ENCODE data around the gene PCSK1.

Gene PCSK1

DNA sequence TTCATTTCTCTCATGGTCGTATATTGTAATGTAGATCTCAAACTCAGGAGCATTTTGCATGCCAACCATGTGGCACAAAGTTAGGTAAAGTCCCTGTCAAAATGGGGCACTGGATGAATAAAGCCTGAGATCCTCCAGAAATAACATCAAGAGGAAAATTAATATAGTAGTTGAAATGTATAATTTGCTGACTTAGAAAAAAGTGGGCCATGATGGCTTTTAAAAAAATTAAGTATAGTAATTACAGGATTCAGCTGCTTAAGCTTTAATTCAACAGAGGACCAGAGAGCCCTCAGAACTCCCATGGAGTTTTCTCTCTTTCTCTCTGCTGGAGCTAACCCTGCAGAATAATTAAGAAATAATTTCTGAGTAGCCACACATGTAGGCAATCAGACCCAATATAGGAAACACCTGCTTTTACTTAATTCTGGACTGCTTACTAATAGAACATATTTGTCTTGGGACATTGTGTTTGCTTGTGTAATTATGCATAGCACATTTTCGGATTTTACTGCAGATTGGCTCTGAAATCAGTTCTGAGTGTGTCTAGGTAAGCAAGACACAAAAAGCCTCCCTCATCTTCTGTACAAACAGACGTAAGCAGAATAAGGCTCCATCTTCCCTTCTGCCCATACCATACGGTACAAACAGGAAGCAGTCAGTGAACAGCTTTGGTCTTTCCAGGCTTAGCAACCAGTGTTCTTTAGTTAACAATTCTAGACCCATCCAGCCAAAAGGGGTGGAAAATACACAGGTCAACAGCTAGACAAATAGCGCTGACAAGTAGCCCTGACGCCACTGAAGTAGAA is 26.5 kb upstream of the PCSK1 start:
- Histone ChIP-seq H3K27me3 (ENCODE audit: control insufficient read depth, insufficient read depth, low read length, poor library complexity, severe bottlenecking) (no peaks in the 10 kb centered on the region), H3K4me1 (ENCODE audit: control insufficient read depth, insufficient read depth, low read length) (no peaks in the 10 kb centered on the region), H3K4me3 (ENCODE audit: insufficient read depth, low read depth, low read length) (no peak overlapping the region), H3K9me3 (ENCODE audit: control insufficient read depth, low read length) (no peaks in the 10 kb centered on the region), H3K27ac (ENCODE audit: insufficient read depth, low read depth, low read length, poor library complexity, severe bottlenecking) (no peak overlapping the region), H3K36me3 (ENCODE audit: control insufficient read depth, insufficient read depth, low read length) (no peaks in the 10 kb centered on the region)
- WGBS, 2 experiments, result 86 to 94% methylated on average over 6 of the region's 6 CpGs

DNA sequence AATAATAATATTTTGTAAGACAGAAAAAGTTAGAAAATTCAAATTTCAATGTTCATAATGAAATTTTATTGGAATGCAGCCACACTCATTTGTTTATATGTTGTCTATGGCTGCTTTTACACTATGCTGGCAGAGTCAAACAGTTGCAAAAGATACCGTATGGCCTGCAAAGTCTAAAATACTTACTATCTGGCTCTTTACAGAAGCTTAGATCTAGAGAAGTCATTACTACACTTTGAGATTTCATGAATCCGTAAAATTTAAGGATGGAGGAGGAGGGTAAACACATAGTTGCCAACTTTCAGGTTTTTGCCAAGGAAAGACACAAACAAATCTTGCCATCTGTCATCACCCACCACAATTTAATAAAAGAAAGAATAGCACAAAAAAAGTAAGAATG is 25.1 kb upstream of the PCSK1 start:
- 86 to 100% methylated on average over 1 to 2 of the region's 2 CpGs for WGBS, 2 experiments
- Histone ChIP-seq H3K4me3 (ENCODE audit: insufficient read depth, low read depth, low read length) (no peak overlapping the region), H3K27me3 (ENCODE audit: control insufficient read depth, insufficient read depth, low read length, poor library complexity, severe bottlenecking) (no peaks in the 10 kb centered on the region), H3K4me1 (ENCODE audit: control insufficient read depth, insufficient read depth, low read length) (no peaks in the 10 kb centered on the region), H3K27ac (ENCODE audit: insufficient read depth, low read depth, low read length, poor library complexity, severe bottlenecking) (no peak overlapping the region), H3K9me3 (ENCODE audit: control insufficient read depth, low read length) (no peaks in the 10 kb centered on the region), H3K36me3 (ENCODE audit: control insufficient read depth, insufficient read depth, low read length) (no peaks in the 10 kb centered on the region)

DNA sequence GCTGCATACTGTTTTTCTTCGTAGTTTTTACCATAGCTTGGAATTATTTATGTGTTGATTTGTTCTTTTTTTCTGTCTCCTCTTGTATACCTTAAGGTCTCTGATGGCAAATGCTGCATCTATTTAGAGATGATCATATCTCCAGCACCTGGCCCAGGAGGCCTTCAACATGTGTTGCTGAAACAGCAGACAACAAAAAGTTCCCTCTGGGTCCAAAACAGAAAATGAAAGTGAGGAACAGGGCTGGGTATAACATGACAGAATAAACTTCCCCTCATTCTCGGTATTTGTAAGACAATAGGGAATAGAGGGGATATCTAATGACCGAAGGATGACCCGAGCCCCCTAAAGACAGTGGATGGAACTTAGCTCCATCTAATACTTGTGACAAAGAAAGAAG is 22.7 kb upstream of the PCSK1 start:
- 94 to 98% methylated on average over 3 of the region's 4 CpGs for WGBS, 2 experiments
- no peak overlapping the region for H3K4me3 ChIP-seq (ENCODE audit: insufficient read depth, low read depth, low read length)
- H3K27ac ChIP-seq (ENCODE audit: insufficient read depth, low read depth, low read length, poor library complexity, severe bottlenecking), result no peak overlapping the region
- no peaks in the 10 kb centered on the region for H3K4me1 ChIP-seq (ENCODE audit: control insufficient read depth, insufficient read depth, low read length)
- H3K27me3 ChIP-seq (ENCODE audit: control insufficient read depth, insufficient read depth, low read length, poor library complexity, severe bottlenecking), result no peaks in the 10 kb centered on the region
- H3K36me3 ChIP-seq (ENCODE audit: control insufficient read depth, insufficient read depth, low read length), result no peaks in the 10 kb centered on the region
- no peaks in the 10 kb centered on the region for H3K9me3 ChIP-seq (ENCODE audit: control insufficient read depth, low read length)

DNA sequence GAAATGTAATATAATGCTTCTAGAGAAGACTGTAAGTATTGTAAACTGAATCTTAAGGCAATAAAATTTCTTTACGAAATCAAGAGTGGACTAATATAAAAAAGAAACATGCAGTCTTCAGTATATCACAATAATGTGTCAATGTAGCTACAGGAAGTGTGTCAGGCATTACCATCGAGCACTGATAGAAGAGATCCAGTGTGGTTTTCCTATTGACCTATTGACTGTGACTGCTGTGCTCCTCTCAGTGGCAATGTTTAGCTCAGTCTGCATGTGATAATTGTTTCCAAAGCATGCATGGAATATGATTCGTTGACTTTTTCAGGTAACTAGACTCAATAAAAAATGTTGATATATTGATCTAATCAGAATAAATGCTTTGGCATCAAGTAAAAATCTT is 20.3 kb upstream of the PCSK1 start:
- Histone ChIP-seq H3K27me3 (ENCODE audit: control insufficient read depth, insufficient read depth, low read length, poor library complexity, severe bottlenecking) (no peaks in the 10 kb centered on the region), H3K4me3 (ENCODE audit: insufficient read depth, low read depth, low read length) (no peak overlapping the region), H3K27ac (ENCODE audit: insufficient read depth, low read depth, low read length, poor library complexity, severe bottlenecking) (no peak overlapping the region), H3K9me3 (ENCODE audit: control insufficient read depth, low read length) (no peaks in the 10 kb centered on the region), H3K4me1 (ENCODE audit: control insufficient read depth, insufficient read depth, low read length) (no peaks in the 10 kb centered on the region), H3K36me3 (ENCODE audit: control insufficient read depth, insufficient read depth, low read length) (no peaks in the 10 kb centered on the region)
- WGBS, 2 experiments, result 88 to 91% methylated on average over 1 to 3 of the region's 3 CpGs

DNA sequence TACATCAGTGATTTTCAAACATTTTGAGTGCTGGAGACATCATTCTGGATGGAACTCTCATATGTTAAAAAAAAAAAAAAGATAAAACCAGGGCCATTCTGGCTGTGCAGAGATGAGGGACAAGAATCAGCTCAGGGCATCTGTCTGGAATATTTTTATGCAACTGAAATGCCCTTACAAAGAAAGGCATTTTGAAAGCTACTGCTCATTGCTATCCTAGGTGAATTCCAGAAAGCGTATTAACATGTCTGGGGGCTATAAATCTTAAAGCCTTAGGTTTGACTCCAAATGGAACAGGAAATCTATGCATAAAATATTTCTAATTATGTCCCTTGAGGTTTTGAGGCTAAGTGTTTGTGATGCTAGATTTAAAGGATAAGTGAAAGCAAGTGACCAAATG is 14.9 kb upstream of the PCSK1 start:
- Histone ChIP-seq H3K27me3 (ENCODE audit: control insufficient read depth, insufficient read depth, low read length, poor library complexity, severe bottlenecking) (no peaks in the 10 kb centered on the region), H3K9me3 (ENCODE audit: control insufficient read depth, low read length) (no peaks in the 10 kb centered on the region), H3K4me1 (ENCODE audit: control insufficient read depth, insufficient read depth, low read length) (no peaks in the 10 kb centered on the region), H3K4me3 (ENCODE audit: insufficient read depth, low read depth, low read length) (no peak overlapping the region), H3K27ac (ENCODE audit: insufficient read depth, low read depth, low read length, poor library complexity, severe bottlenecking) (no peak overlapping the region), H3K36me3 (ENCODE audit: control insufficient read depth, insufficient read depth, low read length) (no peaks in the 10 kb centered on the region)
- 94% methylated on average over 1 of the region's 1 CpG for WGBS, 2 experiments

DNA sequence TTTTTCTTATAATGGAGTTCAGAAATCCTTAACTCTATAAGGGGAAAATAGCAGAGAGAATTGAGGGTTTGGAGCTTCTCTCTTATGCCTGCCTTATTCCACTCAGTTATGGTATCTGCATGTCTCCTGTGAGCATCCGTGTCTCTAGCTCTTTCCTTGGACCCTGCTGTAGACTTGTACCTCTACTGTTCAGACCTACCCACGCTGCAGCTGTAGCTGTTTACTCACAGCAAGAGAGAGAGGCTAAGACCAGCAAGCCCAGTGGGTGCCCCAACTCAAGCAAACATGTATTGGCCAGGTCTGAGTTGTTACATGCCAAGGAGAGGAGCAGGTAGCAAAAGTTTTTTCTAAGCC is 7.1 kb upstream of the PCSK1 start:
- H3K27ac ChIP-seq (ENCODE audit: insufficient read depth, low read depth, low read length, poor library complexity, severe bottlenecking), result no peak overlapping the region
- H3K36me3 ChIP-seq (ENCODE audit: control insufficient read depth, insufficient read depth, low read length), result no peaks in the 10 kb centered on the region
- 83 to 84% methylated on average over 2 of the region's 2 CpGs for WGBS, 2 experiments
- no peak overlapping the region for H3K4me3 ChIP-seq (ENCODE audit: insufficient read depth, low read depth, low read length)
- no peaks in the 10 kb centered on the region for H3K9me3 ChIP-seq (ENCODE audit: control insufficient read depth, low read length)
- no peaks in the 10 kb centered on the region for H3K4me1 ChIP-seq (ENCODE audit: control insufficient read depth, insufficient read depth, low read length)
- H3K27me3 ChIP-seq (ENCODE audit: control insufficient read depth, insufficient read depth, low read length, poor library complexity, severe bottlenecking), result peaks cover 4% of the 10 kb centered on the region

DNA sequence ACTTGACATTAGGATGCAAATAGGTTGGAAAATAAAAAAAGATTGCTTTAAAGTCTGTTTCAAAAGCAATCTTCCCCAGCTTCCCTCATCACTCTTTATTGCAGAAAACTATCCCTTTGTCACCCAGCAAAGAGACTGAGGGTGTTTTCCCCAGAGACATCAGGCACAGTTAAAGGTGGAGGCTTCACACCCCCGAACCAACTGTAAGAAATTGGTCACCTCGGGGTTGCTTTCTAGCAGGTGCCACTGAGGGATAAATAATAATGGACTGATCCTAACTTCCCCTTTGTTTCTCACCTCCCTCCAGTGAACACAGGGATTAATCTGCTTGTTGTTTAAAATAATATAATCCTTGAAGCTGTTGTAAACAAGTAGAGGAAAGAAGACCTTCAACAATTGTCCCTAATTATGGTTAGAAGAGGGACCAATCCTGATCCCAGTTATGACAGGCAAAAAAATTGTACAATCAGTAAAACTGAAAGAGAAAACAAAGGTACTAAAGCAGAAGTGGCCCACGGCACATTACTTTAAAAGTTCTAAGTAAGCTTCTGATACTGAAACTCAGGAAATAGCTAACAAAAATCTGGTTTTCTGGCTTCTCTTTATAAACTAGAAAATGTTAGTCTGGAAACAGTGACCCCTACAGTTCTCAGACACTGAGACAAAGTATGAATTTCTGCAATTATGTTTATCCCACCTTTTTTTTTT is 6.6 kb upstream of the PCSK1 start:
- Histone ChIP-seq H3K9me3 (ENCODE audit: control insufficient read depth, low read length) (no peaks in the 10 kb centered on the region), H3K27me3 (ENCODE audit: control insufficient read depth, insufficient read depth, low read length, poor library complexity, severe bottlenecking) (peaks cover 6% of the 10 kb centered on the region), H3K27ac (ENCODE audit: insufficient read depth, low read depth, low read length, poor library complexity, severe bottlenecking) (no peak overlapping the region), H3K4me1 (ENCODE audit: control insufficient read depth, insufficient read depth, low read length) (no peaks in the 10 kb centered on the region), H3K36me3 (ENCODE audit: control insufficient read depth, insufficient read depth, low read length) (no peaks in the 10 kb centered on the region), H3K4me3 (ENCODE audit: insufficient read depth, low read depth, low read length) (no peak overlapping the region)
- WGBS, 2 experiments, result 73 to 88% methylated on average over 3 of the region's 3 CpGs

DNA sequence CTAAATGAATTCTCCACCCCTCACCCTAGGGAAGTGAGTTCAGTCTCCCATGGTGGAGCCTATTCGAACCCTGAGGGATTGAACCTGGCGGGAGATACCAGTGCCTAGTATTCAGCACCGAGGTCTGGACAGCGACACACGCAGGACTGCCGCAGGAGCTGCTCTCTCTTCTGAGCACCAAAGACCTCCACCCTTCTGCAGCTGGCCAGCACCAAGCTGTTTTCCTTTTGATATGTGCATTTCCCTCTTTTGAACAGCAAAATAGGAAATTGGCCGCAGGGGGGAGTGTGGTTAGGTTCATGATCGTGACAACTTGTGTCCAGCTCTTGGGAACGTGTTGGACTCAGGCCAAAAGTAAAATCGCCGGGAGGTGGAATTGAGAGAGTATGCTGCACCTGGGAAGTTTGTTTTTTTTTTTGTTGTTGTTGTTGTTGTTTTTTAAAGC is 1.2 kb upstream of the PCSK1 start:
- Histone ChIP-seq H3K4me1 (ENCODE audit: control insufficient read depth, insufficient read depth, low read length) (peaks cover 21% of the 10 kb centered on the region), H3K27ac (ENCODE audit: insufficient read depth, low read depth, low read length, poor library complexity, severe bottlenecking) (no peak overlapping the region), H3K9me3 (ENCODE audit: control insufficient read depth, low read length) (no peaks in the 10 kb centered on the region), H3K4me3 (ENCODE audit: insufficient read depth, low read depth, low read length) (no peak overlapping the region), H3K36me3 (ENCODE audit: control insufficient read depth, insufficient read depth, low read length) (no peaks in the 10 kb centered on the region), H3K27me3 (ENCODE audit: control insufficient read depth, insufficient read depth, low read length, poor library complexity, severe bottlenecking) (peaks cover 49% of the 10 kb centered on the region)
- WGBS, 2 experiments, result 1 to 2% methylated on average over 11 of the region's 11 CpGs

DNA sequence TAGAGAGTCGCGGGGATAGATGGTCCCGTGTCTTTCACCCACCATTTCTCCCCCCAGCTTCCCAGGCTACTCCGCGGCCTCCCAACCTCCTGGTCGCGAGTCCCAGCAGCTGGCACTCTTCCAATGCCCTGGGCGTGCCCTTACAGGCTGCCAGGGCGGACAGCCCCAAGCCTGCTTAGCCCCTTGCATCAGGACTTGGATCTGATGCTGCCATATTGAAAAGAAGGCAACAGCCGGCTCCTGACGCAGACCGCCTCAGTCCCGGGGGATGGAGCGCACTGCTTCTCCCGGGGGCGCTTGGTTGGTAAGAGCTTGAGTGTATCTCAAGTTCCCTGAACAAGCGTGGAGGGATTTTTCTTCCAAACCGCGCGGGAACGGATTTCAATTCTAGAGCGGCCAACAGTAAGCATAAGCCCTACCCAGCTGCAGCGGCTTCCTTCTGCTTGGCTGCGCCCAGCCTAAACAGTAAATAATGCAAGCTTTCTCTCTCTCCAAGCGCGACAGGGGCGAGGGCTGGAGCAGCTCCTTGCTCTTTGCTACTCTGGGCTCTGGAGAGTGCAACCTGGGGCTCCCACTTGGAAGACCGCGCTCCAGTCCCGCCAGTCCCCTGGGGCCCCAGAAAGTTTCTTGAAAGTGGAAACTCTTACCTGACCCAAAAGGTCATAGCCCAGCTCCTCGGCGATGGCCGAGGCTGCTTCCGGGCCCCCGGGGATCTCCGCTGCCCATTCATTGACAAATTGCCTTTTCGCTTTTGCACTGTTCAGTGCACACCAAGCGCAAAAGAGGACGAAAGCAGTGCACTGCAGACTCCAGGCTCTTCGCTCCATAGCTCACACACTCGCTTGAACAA is 607 bp downstream of the PCSK1 start:
- Histone ChIP-seq H3K4me1 (ENCODE audit: control insufficient read depth, insufficient read depth, low read length) (peaks cover 21% of the 10 kb centered on the region), H3K27ac (ENCODE audit: insufficient read depth, low read depth, low read length, poor library complexity, severe bottlenecking) (no peak overlapping the region), H3K36me3 (ENCODE audit: control insufficient read depth, insufficient read depth, low read length) (no peaks in the 10 kb centered on the region), H3K4me3 (ENCODE audit: insufficient read depth, low read depth, low read length) (peak overlapping the region; percentile 54), H3K27me3 (ENCODE audit: control insufficient read depth, insufficient read depth, low read length, poor library complexity, severe bottlenecking) (peaks cover 49% of the 10 kb centered on the region), H3K9me3 (ENCODE audit: control insufficient read depth, low read length) (no peaks in the 10 kb centered on the region)
- 0% methylated on average over 41 of the region's 41 CpGs for WGBS, 2 experiments
